NCI-H2029 (cell line): Measurements from ENCODE around the gene TRIL.

Experiments used
- DNase-seq: peaks from one replicate; lab custom pipeline; 2025; lab: John Stamatoyannopoulos, UW

Gene TRIL

GRCh38 chr7:28981161-28981465 is 23.0 kb upstream of the TRIL start:
- no peak for DNase-seq

GRCh38 chr7:28980451-28981160 is 22.5 kb upstream of the TRIL start:
- DNase-seq = no peak

GRCh38 chr7:28979776-28980175 is 21.6 kb upstream of the TRIL start:
- no peak for DNase-seq

- no peak for DNase-seq
These were observed 19.8 kb upstream of the TRIL start for GRCh38 chr7:28977881-28978280.

- DNase-seq = no peak
These were observed 17.9 kb upstream of the TRIL start for GRCh38 chr7:28976022-28976421.

GRCh38 chr7:28973591-28973990 is 15.5 kb upstream of the TRIL start:
- no peak for DNase-seq

- no peak for DNase-seq
These were observed 5.9 kb upstream of the TRIL start for GRCh38 chr7:28964056-28964455.

GRCh38 chr7:28961972-28962371 is 3.8 kb upstream of the TRIL start:
- DNase-seq = no peak

GRCh38 chr7:28960071-28960840 is 2.1 kb upstream of the TRIL start:
- peak; percentile 67 for DNase-seq

- DNase-seq = no peak
These were observed 834 bp upstream of the TRIL start for GRCh38 chr7:28958980-28959347.

GRCh38 chr7:28957751-28958234 is 337 bp downstream of the TRIL start:
- no peak for DNase-seq

- peak; percentile 25 for DNase-seq
These were observed 923 bp downstream of the TRIL start for GRCh38 chr7:28957064-28957750.

GRCh38 chr7:28956608-28957063 is 1.5 kb downstream of the TRIL start:
- DNase-seq = peak; percentile 62

- peak; percentile 69 for DNase-seq
These were observed 2.2 kb downstream of the TRIL start for GRCh38 chr7:28955718-28956607.

- DNase-seq = no peak
These were observed 2.8 kb downstream of the TRIL start for GRCh38 chr7:28955356-28955717.

GRCh38 chr7:28954946-28955345 is 3.2 kb downstream of the TRIL start:
- DNase-seq = no peak

- DNase-seq = no peak
These were observed 3.7 kb downstream of the TRIL start for GRCh38 chr7:28954471-28954870.

- no peak for DNase-seq
These were observed 4.5 kb downstream of the TRIL start for GRCh38 chr7:28953633-28954032.

GRCh38 chr7:28942168-28942567 is 16.0 kb downstream of the TRIL start:
- no peak for DNase-seq

GRCh38 chr7:28941633-28942032 is 16.5 kb downstream of the TRIL start:
- no peak for DNase-seq

- no peak for DNase-seq
These were observed 17.3 kb downstream of the TRIL start for GRCh38 chr7:28940741-28941384.
